ENCODE measurements around the gene KDM4F.

GRCh38 chr11:95011376-95011775, 37.8 kb upstream of the KDM4F start:
- TF ChIP-seq CTCF (IDR thresholded peaks at IDR 0.05) (no peak), POLR2A (IDR thresholded peaks at IDR 0.05) (no peak)

Data from adrenal gland (tissue), 5 donors.